Measurements from ENCODE around the gene HYAL2.
A peak's percentile ranks its signal among the peaks of the same experiment; 100 is the strongest.

DNA sequence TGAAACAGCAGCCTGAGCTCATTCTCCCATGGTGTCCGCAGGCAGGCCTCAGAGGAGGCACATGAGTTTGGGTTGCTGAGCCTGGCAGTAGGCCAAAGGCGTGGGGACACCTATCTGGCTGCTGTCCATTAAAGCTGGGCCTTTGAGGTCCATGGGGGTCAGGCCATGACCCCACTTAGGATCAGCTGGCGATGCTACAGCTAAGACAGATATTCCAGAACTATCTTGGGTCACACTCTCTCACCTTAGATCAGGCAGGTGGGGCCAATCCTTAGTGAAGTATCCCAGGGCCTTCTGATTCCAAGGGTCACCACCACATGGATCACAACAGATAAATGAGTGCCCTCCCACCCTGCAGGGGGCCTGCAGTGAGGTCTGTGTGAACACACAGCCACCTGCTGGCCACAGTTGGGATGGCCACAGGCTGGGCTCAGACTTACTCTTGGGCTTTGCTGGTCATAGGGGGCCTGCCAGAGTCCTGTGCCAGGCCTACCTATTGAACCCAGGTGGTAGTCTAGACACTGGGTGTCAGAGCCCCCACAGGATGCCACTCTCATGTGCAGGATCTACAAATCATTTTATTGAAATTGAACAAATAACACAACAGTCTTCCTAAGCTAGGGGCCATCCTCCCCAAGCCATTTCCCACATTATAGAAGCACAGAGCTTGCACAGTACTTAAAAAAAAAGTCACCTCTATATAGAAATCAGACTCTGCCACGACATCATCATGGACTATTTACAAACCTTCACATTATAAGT lies 2.0 kb upstream of the HYAL2 start:
- TF ChIP-seq, protein P1, sequence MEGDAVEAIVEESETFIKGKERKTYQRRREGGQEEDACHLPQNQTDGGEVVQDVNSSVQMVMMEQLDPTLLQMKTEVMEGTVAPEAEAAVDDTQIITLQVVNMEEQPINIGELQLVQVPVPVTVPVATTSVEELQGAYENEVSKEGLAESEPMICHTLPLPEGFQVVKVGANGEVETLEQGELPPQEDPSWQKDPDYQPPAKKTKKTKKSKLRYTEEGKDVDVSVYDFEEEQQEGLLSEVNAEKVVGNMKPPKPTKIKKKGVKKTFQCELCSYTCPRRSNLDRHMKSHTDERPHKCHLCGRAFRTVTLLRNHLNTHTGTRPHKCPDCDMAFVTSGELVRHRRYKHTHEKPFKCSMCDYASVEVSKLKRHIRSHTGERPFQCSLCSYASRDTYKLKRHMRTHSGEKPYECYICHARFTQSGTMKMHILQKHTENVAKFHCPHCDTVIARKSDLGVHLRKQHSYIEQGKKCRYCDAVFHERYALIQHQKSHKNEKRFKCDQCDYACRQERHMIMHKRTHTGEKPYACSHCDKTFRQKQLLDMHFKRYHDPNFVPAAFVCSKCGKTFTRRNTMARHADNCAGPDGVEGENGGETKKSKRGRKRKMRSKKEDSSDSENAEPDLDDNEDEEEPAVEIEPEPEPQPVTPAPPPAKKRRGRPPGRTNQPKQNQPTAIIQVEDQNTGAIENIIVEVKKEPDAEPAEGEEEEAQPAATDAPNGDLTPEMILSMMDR (IDR thresholded peaks at IDR 0.05) = peak; percentile 86 to 95 (median 91)
- no peak for TF ChIP-seq EP300 (IDR thresholded peaks at IDR 0.05)

Data from upper lobe of left lung (tissue), 4 donors.